HG03159 (cell line): ENCODE data around the gene NAALAD2.
"Not testable (repeated sequence)": the region's sequence is repeated elsewhere in the genome, so short reads cannot be mapped to it uniquely, and the experiment has no call there.

ENCODE experiments used
- ATAC-seq: cut with Tn5 transposase; IDR thresholded peaks from one replicate; pipeline ENCODE4 v1.9.1; 2021; ENCODE audit warnings: mild to moderate bottlenecking, moderate library complexity; ENCODE audit not compliant: unreplicated experiment

Gene NAALAD2

GRCh38 chr11:90134478-90135003 is at the start of gene NAALAD2:
Gene NAALAD2 (plus strand): TSS chr11:90134663. CDS start chr11:90134759, 96 bp downstream.
- ATAC-seq: peak; percentile 70

DNA sequence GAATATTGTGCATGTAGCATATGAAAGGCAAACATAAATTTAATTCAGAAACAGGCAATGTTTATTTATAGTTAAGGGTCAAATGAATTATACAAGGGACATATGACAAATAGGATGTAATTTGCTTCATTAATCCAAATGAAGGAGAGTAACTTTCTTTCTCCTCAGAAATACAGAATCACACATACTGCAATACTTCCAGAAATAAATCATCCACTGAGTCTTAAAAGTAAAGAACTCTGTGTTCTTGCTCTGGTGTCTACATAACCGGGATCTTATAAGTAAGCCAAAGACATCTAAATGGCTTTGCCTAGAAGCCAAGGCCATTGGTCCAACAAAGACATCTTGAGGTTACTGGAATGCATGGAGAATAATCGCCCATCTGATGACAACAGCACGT is 48.8 kb upstream of the NAALAD2 start, which contains the start of gene UBTFL1:
UBTFL1 (plus strand) TSS at position 301 of the 400 bp plus-strand sequence; CDS start at position 301, 0 bp downstream.
- not testable (repeated sequence) for ATAC-seq

GRCh38 chr11:90088731-90089130 is 45.7 kb upstream of the NAALAD2 start:
- ATAC-seq: not testable (repeated sequence)

DNA sequence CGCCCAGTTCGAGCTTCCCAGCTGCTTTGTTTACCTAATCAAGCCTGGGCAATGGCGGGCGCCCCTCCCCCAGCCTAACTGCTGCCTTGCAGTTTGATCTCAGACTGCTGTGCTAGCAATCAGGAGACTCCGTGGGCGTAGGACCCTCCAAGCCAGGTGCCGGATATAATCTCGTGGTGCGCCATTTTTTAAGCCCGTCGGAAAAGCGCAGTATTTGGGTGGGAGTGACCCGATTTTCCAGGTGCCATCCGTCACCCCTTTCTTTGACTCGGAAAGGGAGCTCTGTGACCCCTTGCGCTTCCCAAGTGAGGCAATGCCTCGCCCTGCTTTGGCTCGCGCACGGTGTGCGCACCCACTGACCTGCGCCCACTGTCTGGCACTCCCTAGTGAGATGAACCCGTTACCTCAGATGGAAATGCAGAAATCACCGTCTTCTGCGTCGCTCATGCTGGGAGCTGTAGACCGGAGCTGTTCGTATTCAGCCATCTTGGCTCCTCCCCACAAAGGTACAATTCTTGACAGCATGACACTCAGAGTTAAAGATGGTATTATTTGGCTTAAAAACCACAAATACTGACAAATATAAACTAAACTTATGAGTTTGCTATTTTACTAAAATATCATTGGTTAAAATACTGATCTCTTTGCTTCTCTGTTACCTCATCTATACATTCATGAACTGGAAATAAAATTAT is 39.1 kb upstream of the NAALAD2 start:
- ATAC-seq: not testable (repeated sequence)

GRCh38 chr11:90098261-90098660 is 36.2 kb upstream of the NAALAD2 start:
- not testable (repeated sequence) for ATAC-seq

GRCh38 chr11:90100431-90100830 is 34.0 kb upstream of the NAALAD2 start:
- ATAC-seq: no peak

DNA sequence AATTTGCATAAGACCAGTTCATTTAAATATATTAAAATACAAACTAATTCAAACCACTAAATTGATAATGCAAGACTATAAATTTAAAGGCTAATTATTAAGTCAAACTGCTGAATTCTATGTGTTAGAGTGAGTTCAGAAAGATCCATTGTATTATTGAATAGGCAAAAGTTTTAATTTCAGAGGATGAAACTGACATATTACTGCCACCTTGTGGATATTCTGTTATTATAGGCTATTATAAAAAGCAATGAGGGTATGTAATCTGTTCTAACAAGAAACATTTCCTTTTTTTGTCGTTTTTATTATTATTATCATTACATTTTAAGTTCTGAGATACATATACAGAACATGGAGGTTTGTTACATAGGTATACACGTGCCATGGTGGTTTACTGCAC is 20.9 kb upstream of the NAALAD2 start:
- ATAC-seq: no peak

DNA sequence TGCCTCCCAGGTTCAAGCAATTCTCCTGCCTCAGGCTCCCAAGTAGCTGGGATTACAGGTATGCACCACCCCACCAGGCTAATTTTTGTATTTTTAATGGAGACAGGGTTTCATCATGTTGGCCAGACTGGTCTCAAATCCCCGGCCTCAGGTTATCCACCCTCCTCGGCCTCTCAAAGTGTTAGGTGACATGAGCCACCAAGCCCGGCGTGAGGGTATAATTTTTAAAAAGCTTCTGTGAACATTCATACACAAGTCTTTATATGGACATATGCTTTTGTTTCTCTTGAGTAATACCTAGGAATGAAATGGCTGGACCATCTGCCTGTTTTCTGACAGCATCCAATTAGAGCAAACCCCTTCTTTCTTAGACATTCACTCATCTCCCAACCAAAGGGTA is 14.3 kb upstream of the NAALAD2 start:
- ATAC-seq: no peak

DNA sequence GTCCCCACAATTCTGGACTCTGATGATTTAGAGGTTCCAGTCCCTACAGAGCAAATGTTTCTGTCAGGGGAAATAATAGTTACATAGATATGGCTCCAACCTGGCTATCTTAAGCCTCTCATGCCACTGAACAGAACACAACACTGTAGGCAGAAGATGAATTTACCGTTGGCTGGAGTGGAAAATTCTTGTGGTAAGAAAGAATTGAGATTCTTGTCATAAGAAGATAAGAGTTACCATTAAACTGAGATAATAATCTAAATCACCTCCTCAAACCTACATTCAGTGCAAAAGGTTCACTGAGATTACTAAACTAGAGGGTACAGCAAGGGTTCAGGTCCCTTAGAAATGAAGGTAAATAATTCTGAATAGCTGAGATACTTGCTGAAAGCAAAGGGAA is 10.1 kb upstream of the NAALAD2 start:
- no peak for ATAC-seq

DNA sequence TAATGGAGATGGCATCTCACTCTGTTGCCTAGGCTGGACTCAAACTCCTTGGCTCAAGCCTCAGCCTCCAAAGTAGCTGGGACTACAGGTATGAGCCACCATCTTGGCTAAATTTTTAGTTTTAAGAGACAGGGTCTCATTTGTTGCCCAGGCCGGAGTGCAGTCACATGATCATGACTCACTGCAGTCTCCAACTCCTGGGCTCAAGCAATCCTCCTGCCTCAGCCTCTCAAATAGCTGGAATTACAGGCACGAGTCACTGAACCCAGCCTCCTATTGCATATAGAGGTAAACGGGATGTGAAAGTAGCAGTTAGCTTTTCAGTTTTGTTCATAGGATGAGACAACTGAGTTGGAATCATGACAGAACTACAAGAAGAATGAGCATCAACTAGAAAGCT is 9.5 kb upstream of the NAALAD2 start:
- ATAC-seq: no peak

DNA sequence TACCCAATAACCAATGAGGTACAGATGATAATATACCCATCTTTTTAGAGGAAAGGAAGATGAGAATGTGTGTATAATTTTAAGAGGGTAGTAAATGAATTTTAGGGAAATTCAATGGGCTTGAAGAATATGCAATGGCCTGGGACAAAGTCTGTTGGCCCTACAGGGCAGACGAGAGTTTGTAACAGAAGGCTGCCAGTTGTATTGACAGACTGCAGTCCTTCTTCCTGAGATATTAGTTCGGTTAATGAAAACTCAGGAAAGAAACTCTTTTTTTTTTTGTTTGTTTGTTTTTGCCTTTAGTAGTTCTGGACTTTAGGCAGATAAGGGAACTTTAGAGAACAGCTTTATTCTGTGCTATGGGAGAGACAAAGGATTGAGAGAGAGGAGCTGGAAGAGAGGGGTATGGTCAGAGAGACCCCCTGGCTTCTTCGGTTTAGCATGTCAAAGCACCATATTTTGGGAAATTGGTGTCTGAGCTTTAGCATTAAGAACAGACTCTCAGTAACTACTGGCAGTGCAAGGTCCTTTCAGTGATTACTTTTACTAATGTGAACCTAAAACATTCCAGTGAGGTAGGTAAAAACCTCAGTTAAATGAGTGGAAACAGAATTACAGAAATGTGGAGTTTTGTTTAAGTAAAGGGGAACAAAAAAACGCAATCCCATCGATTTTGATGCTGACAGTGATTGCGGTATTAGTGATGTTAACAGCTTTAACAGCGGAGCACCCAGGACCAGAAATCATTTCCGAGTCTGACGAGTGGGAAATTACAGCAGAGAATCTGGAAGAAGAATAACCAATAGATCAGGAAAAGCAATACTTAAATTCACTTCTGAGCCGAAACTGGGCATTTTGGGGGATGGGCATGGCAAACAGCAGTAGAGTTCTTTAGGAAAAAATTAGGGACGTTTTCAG is 644 bp upstream of the NAALAD2 start:
- no peak for ATAC-seq

GRCh38 chr11:90135016-90135415 is 553 bp downstream of the NAALAD2 start:
- no peak for ATAC-seq

- ATAC-seq: no peak
Observed at GRCh38 chr11:90148900-90149299, 14.4 kb downstream of the NAALAD2 start.

DNA sequence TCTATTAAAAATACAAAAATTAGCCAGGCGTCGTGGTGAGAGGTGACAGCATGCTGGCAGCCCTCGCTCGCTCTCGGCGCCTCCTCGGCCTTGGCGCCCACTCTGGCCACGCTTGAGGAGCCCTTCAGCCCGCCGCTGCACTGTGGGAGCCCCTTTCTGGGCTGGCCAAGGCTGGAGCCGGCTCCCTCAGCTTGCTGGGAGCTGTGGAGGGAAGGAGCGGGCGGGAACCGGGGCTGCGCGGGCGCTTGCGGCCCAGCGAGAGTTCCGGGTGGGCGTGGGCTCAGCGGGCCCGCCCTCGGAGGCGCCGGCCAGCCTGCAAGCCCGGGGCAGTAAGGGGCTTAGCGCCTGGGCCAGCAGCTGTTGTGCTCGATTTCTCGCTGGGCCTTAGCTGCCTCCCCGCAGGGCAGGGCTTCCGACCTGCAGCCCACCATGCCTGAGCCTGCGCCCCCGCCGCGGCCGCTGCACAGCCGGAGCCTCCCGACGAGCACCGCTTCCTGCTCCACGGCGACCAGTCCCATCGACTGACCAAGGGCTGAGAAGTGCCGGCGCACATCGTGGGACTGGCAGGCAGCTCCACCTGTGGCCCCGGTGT is 32.6 kb downstream of the NAALAD2 start:
- ATAC-seq: not testable (repeated sequence)

DNA sequence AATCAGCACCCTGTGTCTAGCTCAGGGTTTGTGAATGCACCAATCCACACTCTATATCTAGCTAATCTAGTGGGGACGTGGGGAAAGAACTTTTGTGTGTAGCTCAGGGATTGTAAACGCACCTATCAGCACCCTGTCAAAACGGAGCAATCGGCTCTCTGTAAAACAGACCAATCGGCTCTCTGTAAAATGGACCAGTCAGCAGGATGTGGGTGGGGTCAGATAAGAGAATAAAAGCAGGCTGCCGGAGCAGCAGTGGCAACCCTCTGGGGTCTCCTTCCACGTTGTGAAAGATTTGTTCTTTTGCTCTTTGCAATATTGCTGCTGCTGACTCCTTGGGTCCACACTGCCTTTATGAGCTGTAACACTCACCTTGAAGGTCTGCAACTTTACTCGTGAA is 33.2 kb downstream of the NAALAD2 start:
- not testable (repeated sequence) for ATAC-seq

- ATAC-seq: no peak
Observed at GRCh38 chr11:90168571-90168970, 34.1 kb downstream of the NAALAD2 start.

DNA sequence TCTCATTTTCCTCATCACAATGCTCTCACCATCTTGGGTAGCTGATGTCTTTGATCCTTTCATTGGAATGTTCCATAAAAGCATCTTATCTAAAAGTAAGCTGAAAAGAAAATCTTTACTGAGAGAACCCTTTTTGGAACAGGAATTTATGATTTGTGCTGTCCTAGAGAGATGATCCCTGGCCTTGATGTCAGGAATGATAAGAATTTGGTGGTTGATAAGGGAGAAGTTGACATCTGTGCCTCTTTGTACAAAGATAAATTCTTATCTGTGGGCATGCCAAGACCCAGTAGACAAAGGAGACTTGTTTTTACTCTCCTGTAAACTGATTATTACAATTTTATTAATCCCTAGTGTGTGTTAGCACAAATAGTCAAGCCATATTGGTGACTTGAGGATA is 36.9 kb downstream of the NAALAD2 start:
- no peak for ATAC-seq

- ATAC-seq: no peak
Observed at GRCh38 chr11:90176069-90176468, 41.6 kb downstream of the NAALAD2 start.

GRCh38 chr11:90178751-90179150 is 44.3 kb downstream of the NAALAD2 start:
- no peak for ATAC-seq

DNA sequence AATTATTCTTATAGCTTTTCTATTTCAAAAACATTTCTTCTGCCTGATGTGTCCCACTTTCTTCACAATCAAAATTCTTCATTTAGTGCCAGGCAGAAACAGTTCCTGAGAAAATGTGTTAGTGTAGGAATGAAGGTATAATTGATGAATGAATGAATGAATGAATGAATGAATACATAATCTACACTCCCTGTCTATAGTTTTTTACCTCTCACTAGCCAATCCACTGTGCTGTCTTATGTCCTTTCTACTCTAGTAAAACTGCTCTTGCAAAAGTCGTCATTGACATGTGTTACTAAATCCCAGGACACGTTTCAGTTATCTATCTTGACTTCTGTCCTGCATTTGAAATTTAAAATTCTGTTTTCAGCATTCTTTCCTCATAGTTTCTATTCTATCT is 45.5 kb downstream of the NAALAD2 start:
- ATAC-seq: no peak

DNA sequence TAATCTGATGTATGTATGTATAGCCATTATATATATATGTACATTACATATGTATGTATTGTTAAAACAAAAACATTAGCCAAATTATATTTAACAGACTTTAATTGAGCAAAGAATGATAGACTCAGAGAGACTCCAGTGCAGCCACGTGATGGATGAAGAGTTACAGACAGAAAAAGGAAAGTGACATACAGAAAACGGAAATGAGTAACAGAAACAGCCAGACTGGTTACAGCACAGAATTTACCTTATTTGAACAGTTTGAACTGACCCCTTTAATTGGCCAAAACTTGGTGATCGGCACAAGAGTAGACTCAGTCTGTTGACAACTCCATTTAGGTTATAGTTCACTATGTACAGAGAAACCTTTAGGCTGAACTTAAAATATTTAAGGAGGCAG is 53.4 kb downstream of the NAALAD2 start:
- no peak for ATAC-seq
